Esophagus muscularis mucosa (tissue), 4 donors: ENCODE measurements around the gene OTUD4. TPM values are rescaled to one million over a fixed set of nuclear protein-coding genes. Genes with fewer than 3 reads are reported as not detected.

Experiments used
- DNase-seq: peaks from one replicate; pipeline ENCODE4 v3.0.0-alpha.2; 2017; ENCODE audit errors: extremely low spot score
- H3K27ac ChIP-seq, 4 donors: fragments of 200-600 bp; sonication (generic); replicated peaks in 1 of 4; 1 replicate in 3 of 4; 2 replicates in 1 of 4; pipeline ENCODE4 v1.5.1; 2016 to 2019; ENCODE audit warnings: mild to moderate bottlenecking in 1 of 4
- H3K27me3 ChIP-seq, 4 donors: fragments of 200-600 bp; sonication (generic); one replicate each; pipeline versions ENCODE4 v1.5.1 to v1.6.0; 2016 to 2019
- H3K36me3 ChIP-seq, 4 donors: fragments of 200-600 bp; sonication (generic); one replicate each; pipeline ENCODE4 v1.5.1; 2016 to 2019
- H3K4me1 ChIP-seq, 4 donors: fragments of 200-600 bp; sonication (generic); one replicate each; pipeline ENCODE4 v1.5.1; 2016 to 2019
- H3K4me3 ChIP-seq, 4 donors: fragments of 200-600 bp; sonication (generic); 1 replicate in 2 of 4; 2 replicates in 2 of 4; pipeline ENCODE4 v1.5.1; 2016 to 2019; ENCODE audit warnings: mild to moderate bottlenecking in 4 of 4, moderate library complexity in 1 of 4
- H3K9me3 ChIP-seq, 4 donors: fragments of 200-600 bp; sonication (generic); 1 replicate in 3 of 4; 2 replicates in 1 of 4; pipeline ENCODE4 v1.5.1; 2016 to 2019
- CTCF ChIP-seq, 3 experiments: fragments of 200-600 bp in 2 of 3; fragments of 450-650 bp in 1 of 3; sonication (generic) in 2 of 3; IDR thresholded peaks; one replicate each; pipeline ENCODE4 v1.5.1; 2017 to 2019; ENCODE audit warnings: antibody characterized with exemption in 3 of 3, mild to moderate bottlenecking in 2 of 3, moderate library complexity in 1 of 3
- EP300 ChIP-seq: sonication (generic); formaldehyde crosslinking; IDR thresholded peaks from one replicate; pipeline ENCODE4 v1.6.1; 2017; ENCODE audit warnings: antibody characterized with exemption
- POLR2A ChIP-seq: fragments of 450-650 bp; IDR thresholded peaks from one replicate; pipeline ENCODE4 v1.6.1; 2017; ENCODE audit warnings: antibody characterized with exemption, moderate library complexity, mild to moderate bottlenecking, low read depth
- POLR2AphosphoS5 ChIP-seq, 2 donors: sonication (generic); formaldehyde crosslinking; IDR thresholded peaks; one replicate each; pipeline ENCODE4 v1.6.1; 2017; ENCODE audit warnings: antibody characterized with exemption in 2 of 2
- WGBS: methylation state at CpG from one replicate; pipeline ENCODE4 v1.1.5; 2018; 5-methylcytosine and 5-hydroxymethylcytosine counted together
- intact Hi-C: fragments of 100-400 bp; cut with DNase I; formaldehyde crosslinking; loops from one replicate; pipeline ENCODE4 v1.15.1; 2023
- total RNA-seq, 4 donors: library from RNA; depleted of rRNA; stranded (reverse); fragments of >200 nt; gene quantifications; one replicate each; pipeline versions ENCODE4 v1.1.0 to v1.2.1, GENCODE V29; 2016

OTUD4 gene
- total RNA-seq, 4 donors from 2014 or later = 29.8 to 49.1 (median 38.3) TPM

DNA sequence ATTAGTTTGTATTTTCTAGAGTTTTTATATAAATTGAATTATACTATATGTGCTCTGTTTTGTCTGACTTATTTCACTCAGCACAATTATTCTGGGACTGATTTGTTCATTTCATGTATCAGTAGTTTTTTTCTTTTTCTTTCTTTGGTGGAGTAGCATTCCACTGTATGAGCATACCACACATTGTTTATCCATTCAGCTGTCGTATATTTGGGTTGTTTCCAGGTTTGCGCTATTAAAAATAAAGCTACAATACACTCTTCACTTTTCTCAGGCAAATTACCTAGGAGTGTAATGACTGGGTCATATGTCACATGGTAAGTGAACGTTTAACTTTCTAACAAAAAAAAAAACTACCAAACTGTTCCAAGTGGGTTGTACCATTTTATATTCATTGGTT lies 9.6 kb upstream of the OTUD4 start:
- no peaks in the 10 kb centered on the region for H3K9me3 ChIP-seq
- H3K4me1 ChIP-seq = no peaks in the 10 kb centered on the region
- no peak for TF ChIP-seq POLR2AphosphoS5 (IDR thresholded peaks at IDR 0.05)
- no peak for TF ChIP-seq EP300
- TF ChIP-seq CTCF (IDR thresholded peaks at IDR 0.05) = no peak
- no peak for TF ChIP-seq POLR2A
- no peaks in the 10 kb centered on the region for H3K27me3 ChIP-seq
- H3K4me3 ChIP-seq = no peak overlapping the region
- no peak overlapping the region for H3K27ac ChIP-seq
- intact Hi-C loops = no loop called here
- WGBS = 42% methylated on average over 3 of the region's 3 CpGs
- DNase-seq = no peak
- no peaks in the 10 kb centered on the region for H3K36me3 ChIP-seq

DNA sequence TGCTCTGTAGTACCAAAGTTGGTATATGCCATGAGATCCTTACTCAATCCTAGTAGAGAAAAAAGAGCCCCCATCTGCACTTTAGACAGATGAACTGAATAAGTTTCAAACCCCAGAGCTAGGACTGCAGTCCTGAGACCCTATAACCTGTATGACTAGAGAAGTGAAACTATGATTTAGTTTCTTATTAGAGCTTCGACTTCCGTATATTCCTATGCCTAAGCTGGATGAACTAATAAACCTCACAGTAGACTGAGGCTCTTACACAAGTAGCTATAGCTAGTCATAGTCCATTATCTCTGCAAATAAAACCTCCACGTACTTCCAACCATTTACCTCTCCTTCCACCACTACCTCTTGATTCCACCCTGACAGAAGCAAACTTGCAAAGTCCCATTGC lies 6.3 kb upstream of the OTUD4 start:
- no peaks in the 10 kb centered on the region for H3K36me3 ChIP-seq
- no peak overlapping the region for H3K27ac ChIP-seq
- H3K4me1 ChIP-seq = no peaks in the 10 kb centered on the region
- 87% methylated on average over 3 of the region's 3 CpGs for whole genome bisulfite sequencing
- intact Hi-C loops = no loop called here
- H3K4me3 ChIP-seq = no peak overlapping the region
- DNase-seq = no peak
- TF ChIP-seq POLR2A (no peak), EP300 (no peak), CTCF (IDR thresholded peaks at IDR 0.05) (no peak), POLR2AphosphoS5 (IDR thresholded peaks at IDR 0.05) (no peak)
- H3K27me3 ChIP-seq = no peaks in the 10 kb centered on the region
- H3K9me3 ChIP-seq = no peaks in the 10 kb centered on the region

- Histone ChIP-seq H3K27ac (no peak overlapping the region), H3K4me3 (no peak overlapping the region), H3K27me3 (no peaks in the 10 kb centered on the region), H3K9me3 (no peaks in the 10 kb centered on the region), H3K4me1 (peaks cover 0 to 12% (median 8%) of the 10 kb centered on the region in 4 donors), H3K36me3 (no peaks in the 10 kb centered on the region)
- no peak for DNase-seq
- intact Hi-C loops = loop anchor here (5.0 kb wide), 1 partner anchor 434 kb away; the partner anchor contains the start of gene MMAA
- WGBS = 92% methylated on average over 2 of the region's 2 CpGs
- no peak for TF ChIP-seq CTCF (IDR thresholded peaks at IDR 0.05)
- no peak for TF ChIP-seq EP300
- no peak for TF ChIP-seq POLR2AphosphoS5 (IDR thresholded peaks at IDR 0.05)
- no peak for TF ChIP-seq POLR2A
These were observed 3.2 kb upstream of the OTUD4 start for GRCh38 chr4:145183581-145183980.

DNA sequence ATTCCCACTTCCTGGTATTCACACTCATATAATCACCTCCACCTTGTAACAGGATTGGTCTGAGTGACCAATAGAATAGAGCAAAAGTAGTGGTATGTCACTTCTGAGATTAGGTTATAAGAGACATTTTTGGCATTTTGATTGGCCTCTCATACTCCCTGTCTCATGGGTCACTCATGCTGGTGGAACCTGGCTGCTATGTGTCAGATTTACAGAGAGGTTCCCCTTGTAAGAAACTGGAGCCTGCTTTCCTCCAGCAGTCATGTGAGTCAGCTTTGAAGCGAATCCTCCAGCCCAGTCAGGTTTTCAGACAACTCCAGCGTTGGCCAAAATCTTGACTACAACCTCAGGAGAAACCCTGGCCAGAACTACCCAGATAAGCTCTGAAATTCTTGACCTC lies 2.6 kb upstream of the OTUD4 start:
- TF ChIP-seq CTCF (IDR thresholded peaks at IDR 0.05) (no peak), POLR2A (no peak), POLR2AphosphoS5 (IDR thresholded peaks at IDR 0.05) (no peak), EP300 (no peak)
- intact Hi-C loops = loop anchor here (5.0 kb wide), 1 partner anchor 434 kb away; the partner anchor contains the start of gene MMAA
- Histone ChIP-seq H3K4me1 (peaks cover 0 to 17% (median 14%) of the 10 kb centered on the region in 4 donors), H3K4me3 (no peak overlapping the region), H3K9me3 (no peaks in the 10 kb centered on the region), H3K36me3 (no peaks in the 10 kb centered on the region), H3K27me3 (no peaks in the 10 kb centered on the region), H3K27ac (no peak overlapping the region)
- WGBS = 83% methylated on average over 2 of the region's 2 CpGs
- DNase-seq = no peak

GRCh38 chr4:145182222-145182621 lies 1.8 kb upstream of the OTUD4 start:
- no peak overlapping the region for H3K27ac ChIP-seq
- no peaks in the 10 kb centered on the region for H3K36me3 ChIP-seq
- H3K4me1 ChIP-seq = peaks cover 4 to 25% (median 22%) of the 10 kb centered on the region in 4 donors
- no peak for DNase-seq
- H3K9me3 ChIP-seq = no peaks in the 10 kb centered on the region
- no peaks in the 10 kb centered on the region for H3K27me3 ChIP-seq
- intact Hi-C loops = loop anchor here (5.0 kb wide), 1 partner anchor 435 kb away; the partner anchor contains the start of gene MMAA
- H3K4me3 ChIP-seq = no peak overlapping the region
- no peak for TF ChIP-seq EP300
- no peak for TF ChIP-seq CTCF (IDR thresholded peaks at IDR 0.05)
- TF ChIP-seq POLR2A = no peak
- TF ChIP-seq POLR2AphosphoS5 (IDR thresholded peaks at IDR 0.05) = no peak
- 80% methylated on average over 2 of the region's 2 CpGs for WGBS
